ENCODE data around the gene UTP14C.
"Not testable (repeated sequence)": the region's sequence is repeated elsewhere in the genome, so short reads cannot be mapped to it uniquely, and the experiment has no call there.

The UTP14C gene

GRCh38 chr13:52048516-52048915 lies 24.0 kb downstream of the UTP14C start:
- no peak for DNase-seq

- DNase-seq = no peak
These were observed 26.9 kb downstream of the UTP14C start for GRCh38 chr13:52051400-52051799.

- DNase-seq = no peak
These were observed 29.0 kb downstream of the UTP14C start for GRCh38 chr13:52053460-52053859.

GRCh38 chr13:52061064-52061463 lies 36.6 kb downstream of the UTP14C start:
- not testable (repeated sequence) for DNase-seq

- DNase-seq = no peak
These were observed 37.1 kb downstream of the UTP14C start for GRCh38 chr13:52061587-52061986.

GRCh38 chr13:52067237-52067636 lies 42.7 kb downstream of the UTP14C start:
- DNase-seq = no peak

- no peak for DNase-seq
These were observed 46.5 kb downstream of the UTP14C start for GRCh38 chr13:52070929-52071523.
